Stimulated activated CD4-positive, alpha-beta T cell treated with anti-CD3 and anti-CD28 coated beads, Interleukin-1b, Interleukin-23, amount 100 ng/mL, for 48 hours (primary cell): Measurements from ENCODE around the gene MKI67.

Experiments used
- DNase-seq: peaks from one replicate; pipeline ENCODE4 v3.0.0-alpha.2; 2020

The MKI67 gene

DNA sequence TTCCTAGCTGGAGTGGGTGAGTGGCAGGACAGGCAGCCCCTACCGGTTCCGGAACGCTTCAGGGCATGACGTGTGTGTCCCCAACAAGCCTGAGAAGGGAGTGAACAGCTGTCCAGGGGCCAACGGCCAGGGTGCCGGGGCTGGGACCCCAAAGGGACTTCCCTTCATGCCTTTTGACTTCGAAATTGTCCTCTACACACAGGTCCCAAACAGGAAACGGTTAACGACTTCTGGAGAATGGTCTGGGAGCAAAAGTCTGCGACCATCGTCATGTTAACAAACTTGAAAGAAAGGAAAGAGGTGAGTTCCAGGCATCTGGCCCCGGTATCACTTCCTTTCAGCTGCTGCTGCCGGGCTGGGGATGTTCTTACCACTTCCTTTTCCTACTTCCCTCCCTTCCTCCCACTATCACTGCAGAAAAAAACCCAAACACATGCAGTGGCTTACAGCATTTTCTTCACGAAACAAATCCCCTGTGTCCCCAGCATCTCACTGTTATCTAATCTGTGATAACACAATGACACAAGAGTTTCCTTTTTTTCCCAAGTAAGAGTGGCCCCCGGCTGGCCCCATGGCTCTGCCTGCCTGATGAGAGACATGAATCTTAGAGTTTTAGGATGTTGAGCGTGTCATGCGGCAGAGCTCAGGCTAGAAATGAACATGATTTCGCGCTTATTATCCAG lies 63.2 kb downstream of the MKI67 start:
- peak; percentile 52 for DNase-seq

DNA sequence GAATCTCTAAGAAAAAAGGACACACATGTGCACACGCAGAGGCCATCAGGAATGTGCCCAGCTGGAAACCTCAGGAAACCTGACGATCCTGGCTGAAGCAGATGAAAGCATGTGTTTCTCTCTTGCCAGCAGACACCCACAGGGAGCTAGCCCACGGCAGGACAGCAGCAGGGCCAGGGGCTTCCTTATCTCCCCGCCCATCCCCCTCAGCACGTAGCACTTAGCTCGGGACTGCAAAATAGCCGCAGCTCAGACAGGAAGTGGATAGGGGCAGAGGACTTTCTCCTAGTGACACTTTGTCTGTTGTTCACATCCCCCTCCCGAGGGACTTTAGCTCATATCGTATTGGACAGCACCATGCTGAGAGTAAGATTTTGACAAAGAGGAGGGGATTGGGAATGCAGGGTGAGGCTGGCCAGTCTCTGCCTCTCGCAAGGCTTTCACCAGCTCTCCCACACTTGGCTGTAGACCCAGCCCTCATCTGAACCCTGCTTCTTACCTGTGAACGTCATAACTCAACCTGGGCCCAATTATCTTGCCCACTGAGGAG lies 63.8 kb downstream of the MKI67 start:
- DNase-seq = no peak

DNA sequence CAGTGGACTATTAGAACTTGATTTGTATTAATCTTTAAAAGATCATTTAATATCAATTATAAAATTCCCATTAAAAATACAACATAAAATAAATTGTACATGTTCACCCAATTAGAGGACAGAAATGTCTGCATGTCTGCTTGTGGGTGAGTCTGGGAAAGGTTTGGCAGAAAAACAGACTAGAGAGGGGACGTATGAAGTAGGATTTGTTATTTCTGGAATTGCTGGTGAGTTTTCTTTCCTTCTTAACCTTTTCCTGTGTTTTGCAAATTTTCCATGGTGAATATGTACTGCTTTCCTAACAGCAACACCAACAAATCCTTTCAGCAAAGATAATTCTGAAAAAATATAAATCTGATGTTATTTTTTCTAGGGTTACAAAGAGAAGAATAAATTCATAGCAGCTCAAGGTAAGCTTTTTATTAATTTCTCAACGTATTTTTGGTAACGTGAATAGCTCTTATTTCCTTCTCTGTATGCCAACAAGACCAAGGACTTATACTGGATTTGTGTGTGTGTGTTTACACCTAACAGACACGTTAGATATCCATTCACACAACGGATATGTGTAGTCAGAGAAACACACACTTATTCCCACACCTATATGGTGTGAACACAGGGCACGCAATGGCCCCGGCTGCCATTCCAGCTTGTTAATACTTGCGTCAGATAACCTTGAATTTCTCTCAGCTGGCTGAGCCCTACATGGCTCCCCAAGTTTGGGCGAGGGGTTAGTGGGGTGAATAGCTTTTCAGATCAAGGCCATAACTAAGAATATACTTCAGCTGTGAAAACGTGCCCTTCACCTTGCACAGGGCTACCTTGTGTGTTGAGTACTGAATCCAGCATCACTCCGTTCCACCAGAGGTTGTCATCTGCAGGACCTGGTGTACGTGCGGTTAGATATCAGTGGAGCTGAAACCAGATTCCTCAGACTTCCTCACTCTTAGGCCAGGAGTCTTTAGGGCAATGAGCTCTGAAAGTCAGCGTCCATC lies 64.6 kb downstream of the MKI67 start:
- DNase-seq = no peak

DNA sequence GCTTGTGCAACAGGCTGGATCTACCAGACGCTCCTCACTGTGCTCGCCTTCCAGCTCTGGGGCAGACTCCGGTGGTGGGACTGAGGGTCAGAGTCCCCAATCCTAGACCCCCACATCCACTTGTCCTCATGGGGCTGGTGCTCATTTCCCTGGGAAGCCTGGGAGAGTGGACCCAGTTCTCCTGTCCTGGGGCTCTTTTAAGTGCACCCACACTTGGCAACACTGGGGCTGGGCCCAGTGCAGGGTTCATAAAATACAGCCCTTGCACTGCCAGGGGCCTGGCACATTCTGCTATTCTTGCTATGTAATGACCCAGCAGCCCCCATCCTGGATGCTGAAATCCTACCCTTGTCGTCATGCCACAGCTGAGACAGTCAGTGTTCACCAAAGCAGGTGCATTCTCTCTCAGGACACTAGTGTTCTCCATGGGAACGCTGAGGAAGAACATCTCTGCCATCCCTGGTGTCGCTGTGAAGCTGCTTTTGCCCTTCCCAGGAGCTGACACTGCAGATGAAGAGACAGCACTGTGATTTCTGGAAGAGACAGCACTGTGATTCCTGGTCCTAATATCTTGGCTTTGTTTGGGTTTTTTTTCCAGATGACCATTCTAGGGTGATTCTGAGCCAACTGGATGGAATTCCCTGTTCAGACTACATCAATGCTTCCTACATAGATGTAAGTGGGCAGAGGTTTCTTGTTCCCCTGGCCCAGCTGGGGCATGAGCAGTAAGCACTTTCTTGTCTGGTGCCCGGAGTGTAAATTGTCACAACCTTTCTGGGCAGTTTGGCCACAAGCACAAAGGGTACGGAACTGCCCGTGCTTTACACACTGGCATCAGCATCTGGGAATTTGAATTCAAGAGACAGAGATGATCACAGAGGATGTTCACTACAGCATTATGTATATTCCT lies 65.6 kb downstream of the MKI67 start:
- no peak for DNase-seq

GRCh38 chr10:128059982-128060293 lies 66.3 kb downstream of the MKI67 start:
- no peak for DNase-seq

GRCh38 chr10:128059266-128059981 lies 66.8 kb downstream of the MKI67 start:
- DNase-seq = no peak

DNA sequence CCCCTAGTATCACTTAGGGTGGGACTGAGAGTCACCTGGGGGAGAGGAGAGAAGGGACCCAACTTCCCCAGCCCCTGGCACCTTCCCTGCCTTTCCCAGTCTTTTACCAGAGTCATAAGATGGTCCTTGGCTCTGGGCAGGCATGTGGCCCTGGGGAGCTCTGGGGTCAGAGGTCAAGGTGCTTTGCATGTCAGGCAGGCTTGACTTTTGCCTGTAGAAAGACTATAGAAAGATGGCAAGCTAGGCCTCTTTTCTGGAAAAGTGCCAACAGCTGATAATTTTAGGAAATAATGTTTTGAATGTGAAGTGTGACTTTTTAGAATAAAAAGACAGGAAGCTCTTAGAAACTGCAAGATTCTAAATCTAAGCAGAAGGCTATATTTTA lies 67.5 kb downstream of the MKI67 start:
- DNase-seq = no peak

DNA sequence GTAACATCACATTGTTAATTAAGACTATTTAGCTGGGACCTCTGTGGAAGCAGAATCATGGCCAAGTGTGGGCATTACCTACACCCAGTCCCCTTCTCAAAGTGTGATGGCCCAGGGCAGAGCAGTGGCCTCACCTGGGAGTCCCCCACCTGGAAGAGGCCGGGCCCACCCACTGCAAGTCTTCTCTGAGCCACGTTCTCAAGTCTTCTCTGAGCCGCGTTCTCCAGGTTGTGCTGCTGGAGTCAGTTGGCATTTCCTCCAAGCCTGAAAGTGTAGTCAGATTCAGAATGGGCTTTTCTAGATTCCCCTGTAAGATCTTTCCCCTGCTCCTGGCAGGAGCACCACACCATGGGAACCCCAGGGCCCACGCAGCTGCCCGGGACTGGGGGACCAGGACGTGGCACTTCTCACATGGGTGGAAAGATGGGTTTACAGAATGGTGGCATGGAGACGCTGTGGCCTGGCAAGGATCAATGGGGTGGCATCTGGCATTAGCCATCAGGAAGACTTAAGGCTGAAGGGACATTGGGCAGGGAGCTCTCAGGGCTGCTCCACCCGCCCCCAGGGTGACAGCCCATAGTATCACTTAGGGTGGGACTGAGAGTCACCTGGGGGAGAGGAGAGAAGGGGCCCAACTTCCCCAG lies 68.0 kb downstream of the MKI67 start:
- DNase-seq = no peak

GRCh38 chr10:128056303-128057050 lies 69.7 kb downstream of the MKI67 start:
- DNase-seq = no peak

- no peak for DNase-seq
These were observed 71.0 kb downstream of the MKI67 start for GRCh38 chr10:128055061-128055868.

DNA sequence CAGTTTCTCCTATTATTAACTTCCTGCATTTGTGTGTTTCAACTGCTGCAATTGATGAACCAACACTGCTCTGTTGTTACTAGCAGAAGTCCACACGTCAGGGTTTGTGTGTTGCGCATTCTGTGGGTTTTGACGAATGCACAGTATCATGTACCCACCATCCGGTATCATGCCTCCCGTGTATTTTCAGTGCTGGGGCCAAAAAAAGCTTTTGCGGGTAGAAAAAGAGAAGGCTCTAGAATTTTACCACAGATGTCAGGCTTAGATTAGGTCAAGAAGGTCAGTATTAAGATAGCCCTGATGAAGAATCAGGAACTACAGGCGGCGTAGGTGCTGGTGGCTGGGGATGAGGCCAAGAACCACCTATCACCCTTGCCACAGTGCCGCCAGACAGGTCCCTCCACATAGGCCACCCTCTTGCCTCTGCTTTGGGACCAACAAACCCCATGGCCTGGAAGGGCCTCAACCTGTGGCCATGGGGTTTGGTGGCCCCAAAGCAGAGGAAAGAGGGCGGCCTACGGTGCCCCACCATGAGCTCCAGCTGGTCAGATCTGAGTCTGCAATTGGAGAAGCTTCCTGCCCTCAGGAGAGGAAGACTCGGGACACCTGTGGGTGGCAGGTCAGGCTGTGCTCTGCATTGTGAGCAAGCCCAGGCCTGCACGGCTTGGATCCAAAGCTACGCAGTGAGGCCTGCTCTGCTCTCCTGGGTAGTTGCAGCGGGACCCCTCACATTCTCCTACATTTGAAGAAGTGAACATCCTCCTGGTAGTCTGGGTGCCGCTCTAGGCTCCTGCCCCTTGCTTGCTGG lies 71.9 kb downstream of the MKI67 start:
- no peak for DNase-seq

DNA sequence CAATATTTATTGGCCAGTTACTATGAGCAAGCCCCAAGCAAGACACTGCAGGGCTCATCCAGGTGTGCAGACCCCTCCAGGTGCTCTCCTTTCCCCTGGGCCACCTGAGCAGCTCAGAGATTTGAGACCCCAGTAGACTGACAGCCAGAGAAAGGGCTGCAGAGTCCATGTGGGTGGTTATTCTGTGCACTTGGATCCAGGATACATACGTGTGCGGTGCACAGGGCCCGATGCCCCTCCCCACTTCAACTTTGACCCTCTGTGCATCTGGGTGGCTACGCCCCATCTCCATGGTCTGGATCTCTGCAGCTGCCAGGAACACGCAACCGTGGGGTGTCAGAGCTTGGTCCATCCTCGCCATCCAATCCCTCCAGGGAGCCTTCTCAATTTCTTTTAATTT lies 72.9 kb downstream of the MKI67 start:
- DNase-seq = no peak

GRCh38 chr10:128052696-128053095 lies 73.5 kb downstream of the MKI67 start:
- no peak for DNase-seq

DNA sequence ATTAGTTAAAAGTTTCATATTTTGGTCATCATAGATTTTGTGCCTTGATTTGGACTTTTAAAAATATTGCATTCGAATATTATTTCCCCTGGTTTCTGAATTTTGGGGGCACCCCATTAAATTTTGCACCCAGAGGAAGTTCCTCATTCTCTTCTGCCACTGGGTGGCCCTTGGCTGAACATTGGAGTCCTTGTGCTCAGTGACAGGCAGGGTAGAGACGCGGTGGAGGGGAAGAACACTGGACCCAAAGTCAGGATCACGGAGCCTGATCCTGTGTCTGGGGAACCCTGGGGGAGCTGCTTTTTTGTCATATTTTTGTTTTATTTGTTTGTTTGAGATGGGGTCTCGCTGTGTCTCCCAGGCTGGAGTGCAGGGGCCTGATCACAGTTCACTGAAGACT lies 74.7 kb downstream of the MKI67 start:
- no peak for DNase-seq

DNA sequence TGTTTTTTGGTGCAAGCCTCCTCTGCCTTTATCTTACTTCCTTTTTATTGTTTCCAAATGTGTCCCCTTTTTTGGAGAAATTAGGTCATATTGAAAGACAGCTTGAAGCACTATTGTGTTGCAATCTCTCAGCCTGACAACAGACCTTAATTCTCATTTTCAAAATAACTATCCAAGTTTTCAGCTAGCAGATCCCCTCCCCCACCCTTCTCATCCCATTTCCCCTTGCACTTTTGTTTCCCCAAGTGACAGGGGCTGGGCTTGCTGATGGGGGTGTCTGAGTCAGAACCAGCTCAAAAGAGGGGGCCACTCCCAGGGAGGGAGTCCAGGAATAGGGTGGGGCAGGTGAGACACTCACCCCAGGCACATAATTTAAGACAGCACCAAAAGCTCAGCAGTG lies 75.3 kb downstream of the MKI67 start:
- no peak for DNase-seq

GRCh38 chr10:128050121-128050516 lies 76.1 kb downstream of the MKI67 start:
- DNase-seq = no peak

- DNase-seq = no peak
These were observed 76.8 kb downstream of the MKI67 start for GRCh38 chr10:128049226-128050120.

- no peak for DNase-seq
These were observed 77.4 kb downstream of the MKI67 start for GRCh38 chr10:128048819-128049210.
